Raji (cell line): ENCODE results near the gene LIN7B.

Source experiments
- POLR2A ChIP-seq: IDR thresholded peaks from 2 replicates; pipeline ENCODE4 v1.6.1; 2011; ENCODE audit warnings: low read depth, low read length, control low read depth; ENCODE audit not compliant: insufficient read depth

Gene LIN7B

GRCh38 chr19:49113762-49114629 is at the start of gene LIN7B:
LIN7B (plus strand) TSS chr19:49114370; CDS start chr19:49114405, 35 bp downstream.
- peak; percentile 79 for TF ChIP-seq POLR2A

GRCh38 chr19:49064768-49065611 is 49.2 kb upstream of the LIN7B start, which contains the start of gene NTF4:
NTF4 (minus strand) TSS chr19:49064818; CDS start chr19:49061997, 2,821 bp downstream.
- TF ChIP-seq POLR2A = no peak

- no peak for TF ChIP-seq POLR2A
Measured at GRCh38 chr19:49065905-49066512, 48.2 kb upstream of the LIN7B start.

- TF ChIP-seq POLR2A = no peak
Measured at GRCh38 chr19:49067554-49067953, 46.6 kb upstream of the LIN7B start.

- TF ChIP-seq POLR2A = no peak
Measured at GRCh38 chr19:49069026-49069425, 45.1 kb upstream of the LIN7B start.

- no peak for TF ChIP-seq POLR2A
Measured at GRCh38 chr19:49070416-49070815, 43.8 kb upstream of the LIN7B start.

- no peak for TF ChIP-seq POLR2A
Measured at GRCh38 chr19:49071860-49072547, 42.2 kb upstream of the LIN7B start.

GRCh38 chr19:49073514-49074378 is 40.4 kb upstream of the LIN7B start:
- no peak for TF ChIP-seq POLR2A

- no peak for TF ChIP-seq POLR2A
Measured at GRCh38 chr19:49080392-49080791, 33.8 kb upstream of the LIN7B start.

GRCh38 chr19:49081273-49081672 is 32.9 kb upstream of the LIN7B start:
- no peak for TF ChIP-seq POLR2A

GRCh38 chr19:49084206-49085019 is 29.8 kb upstream of the LIN7B start:
- no peak for TF ChIP-seq POLR2A

- peak; percentile 90 for TF ChIP-seq POLR2A
Measured at GRCh38 chr19:49085020-49085867, 28.9 kb upstream of the LIN7B start, which contains the start of gene SNRNP70. SNRNP70 (plus strand) TSS chr19:49085451; CDS start chr19:49086415, 964 bp downstream.

GRCh38 chr19:49085868-49086232 is 28.3 kb upstream of the LIN7B start:
- TF ChIP-seq POLR2A = no peak
